ENCODE results near the gene USP53.
"Not testable (repeated sequence)": the region's sequence is repeated elsewhere in the genome, so short reads cannot be mapped to it uniquely, and the experiment has no call there.

USP53 gene

DNA sequence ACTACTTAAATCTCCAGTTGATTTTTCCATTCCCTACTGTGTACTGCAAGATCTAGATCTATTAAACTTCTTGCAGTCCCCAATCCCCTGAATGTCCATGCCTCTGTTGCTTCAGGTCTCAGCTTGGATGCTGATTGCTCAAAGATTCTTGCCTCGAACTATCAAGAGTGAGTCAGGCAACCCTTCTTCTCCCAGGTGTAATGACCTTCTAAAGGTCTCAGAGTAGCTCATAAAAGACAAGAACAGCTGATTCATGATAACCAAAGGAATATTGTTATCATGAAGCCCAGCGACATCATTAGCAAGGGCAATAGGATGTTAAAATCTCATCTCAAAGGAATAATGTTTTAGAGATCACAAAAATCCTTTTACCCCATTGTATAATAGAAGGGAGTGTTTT is 116.2 kb downstream of the USP53 start:
- DNase-seq = no peak

DNA sequence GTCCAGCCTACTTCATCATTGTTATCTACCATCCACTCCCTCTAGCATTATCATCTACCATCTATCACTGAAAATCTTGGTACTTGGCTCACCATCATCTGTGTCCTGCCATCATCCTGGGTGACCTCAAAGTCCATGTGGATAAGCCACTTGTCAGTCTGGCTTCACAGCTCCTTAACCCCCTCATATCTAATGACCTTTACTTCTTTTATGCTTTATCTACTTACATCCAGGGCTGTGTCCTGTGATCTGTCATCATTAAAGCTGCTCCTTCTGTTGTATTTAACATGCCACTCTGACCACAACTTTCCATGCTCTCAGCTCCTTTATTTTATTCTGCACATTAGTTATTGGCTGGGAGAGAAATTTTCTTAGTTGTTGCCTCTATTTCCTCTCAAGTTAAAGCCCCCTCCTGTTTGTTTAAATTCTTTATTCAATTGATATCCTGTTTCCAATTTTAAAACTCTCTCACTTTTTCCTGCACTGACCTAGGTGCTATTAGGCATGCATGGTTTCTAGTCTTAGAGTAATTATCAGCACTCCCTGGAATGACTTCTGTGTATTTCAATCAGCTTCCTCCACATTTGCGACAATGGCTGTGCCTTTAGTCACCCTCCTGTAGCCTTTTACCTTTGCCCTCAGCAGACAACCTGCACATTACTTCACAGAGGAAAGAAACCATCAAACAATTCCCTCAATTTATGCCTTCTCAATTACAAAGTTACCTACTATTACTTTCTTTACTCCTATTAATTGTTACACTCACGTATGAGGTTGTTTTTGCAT is 117.5 kb downstream of the USP53 start:
- DNase-seq = no peak

DNA sequence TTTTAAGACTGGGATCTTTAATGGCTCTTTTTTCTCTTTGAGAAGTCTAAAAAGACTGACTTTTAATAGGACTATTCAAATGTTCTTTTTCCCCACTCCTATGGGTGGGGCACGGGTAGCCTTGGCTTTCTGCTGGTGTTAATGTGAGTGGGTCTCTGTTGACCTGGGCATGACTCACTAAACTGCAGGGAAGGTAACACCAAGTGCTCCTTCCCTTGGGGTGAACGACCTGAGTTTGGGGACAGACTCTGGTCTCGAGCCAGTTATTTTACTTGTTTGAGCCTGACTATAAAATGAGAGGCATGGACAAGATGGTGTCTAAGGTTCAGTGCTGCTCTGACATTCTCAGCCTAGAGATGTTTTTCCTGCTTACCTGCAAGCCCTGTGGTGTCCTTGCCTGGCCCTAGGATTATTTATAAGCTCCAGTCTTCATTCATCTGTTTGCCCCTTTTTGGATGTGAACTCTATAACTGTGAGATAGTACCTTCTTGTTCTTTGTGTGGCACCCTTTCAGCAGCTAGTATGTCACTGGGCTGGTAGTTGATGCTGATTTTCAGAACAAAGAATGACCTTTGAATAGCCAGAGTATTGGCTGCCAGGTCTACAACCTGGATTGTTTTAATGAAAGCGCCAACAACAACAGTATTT is 123.9 kb downstream of the USP53 start:
- not testable (repeated sequence) for DNase-seq

DNA sequence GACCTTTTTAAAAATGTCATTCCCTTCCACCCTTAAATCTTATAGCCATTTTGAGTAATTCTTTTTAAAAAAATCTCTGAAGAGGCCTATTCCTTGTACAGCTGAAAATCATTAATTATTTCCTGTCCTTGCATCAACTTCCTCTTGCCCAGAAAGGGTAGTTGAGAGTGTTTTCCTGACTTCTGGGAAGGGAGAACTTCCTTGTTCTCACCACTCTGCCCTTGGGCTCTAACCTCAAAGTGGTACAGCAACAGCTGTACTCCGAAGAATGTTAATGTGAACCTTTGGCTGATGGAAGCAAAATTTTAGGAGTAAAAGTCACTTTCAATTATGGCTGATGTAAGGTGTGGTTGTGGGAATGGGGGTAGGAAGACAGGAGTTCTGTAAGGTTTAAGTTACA is 124.5 kb downstream of the USP53 start:
- no peak for DNase-seq

DNA sequence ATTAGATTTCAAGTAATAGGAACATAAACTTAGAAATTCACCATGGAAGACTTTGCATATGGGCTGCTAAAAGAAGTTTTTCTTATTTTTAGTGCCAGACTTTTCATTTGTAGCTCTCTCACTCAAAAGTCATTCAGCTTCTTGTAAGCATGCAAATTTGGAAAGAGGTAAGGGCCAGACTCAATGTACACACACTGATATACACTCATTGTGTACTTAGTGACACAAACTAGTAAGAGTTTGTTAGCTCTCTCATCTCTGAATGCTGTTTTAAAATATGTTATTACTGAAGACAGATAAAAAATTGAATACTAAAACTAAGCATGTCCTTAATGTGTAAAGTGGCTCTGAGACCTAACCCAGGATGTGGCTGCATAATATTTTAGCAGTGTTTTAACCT is 127.4 kb downstream of the USP53 start:
- DNase-seq = not testable (repeated sequence)

DNA sequence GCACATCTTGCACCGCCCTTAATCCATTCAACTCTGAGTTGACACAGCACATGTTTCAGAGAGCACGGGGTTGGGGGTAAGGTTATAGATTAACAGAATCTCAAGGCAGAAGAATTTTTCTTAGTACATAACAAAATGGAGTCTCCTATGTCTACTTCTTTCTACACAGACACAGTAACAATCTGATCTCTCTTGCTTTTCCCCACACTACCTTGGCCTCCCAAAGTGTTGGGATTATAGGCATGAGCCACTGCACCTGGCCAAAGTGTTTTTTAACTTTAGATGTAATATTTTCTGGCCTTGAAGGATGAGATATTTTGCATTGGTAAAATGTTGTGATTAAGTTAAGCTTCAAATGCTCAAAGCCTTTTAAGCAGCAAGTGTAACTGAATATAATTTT is 130.8 kb downstream of the USP53 start:
- DNase-seq = not testable (repeated sequence)
